T-helper 1 cell treated with Interleukin-12 subunit alpha and Interleukin-12 subunit beta and Interleukin-4 antibody, amounts not matched to agents 30 ng/mL and 1 ng/mL, for 36 hours (primary cell): ENCODE measurements around the gene VWA8. TPM values are rescaled to one million over a fixed set of nuclear protein-coding genes. Genes with fewer than 3 reads are reported as not detected.
"Not testable (repeated sequence)": the region's sequence is repeated elsewhere in the genome, so short reads cannot be mapped to it uniquely, and the experiment has no call there.

ENCODE experiments used
- intact Hi-C: fragments of 100-400 bp; cut with micrococcal nuclease; formaldehyde crosslinking; loops from one replicate; pipeline ENCODE4 v1.15.1; 2024
- total RNA-seq: library from RNA; stranded (reverse); gene quantifications from 2 replicates; pipeline ENCODE4 v1.2.3, GENCODE V29; 2022

Gene VWA8
- total RNA-seq, 1 donor from 2014 or later: 17.1 TPM

DNA sequence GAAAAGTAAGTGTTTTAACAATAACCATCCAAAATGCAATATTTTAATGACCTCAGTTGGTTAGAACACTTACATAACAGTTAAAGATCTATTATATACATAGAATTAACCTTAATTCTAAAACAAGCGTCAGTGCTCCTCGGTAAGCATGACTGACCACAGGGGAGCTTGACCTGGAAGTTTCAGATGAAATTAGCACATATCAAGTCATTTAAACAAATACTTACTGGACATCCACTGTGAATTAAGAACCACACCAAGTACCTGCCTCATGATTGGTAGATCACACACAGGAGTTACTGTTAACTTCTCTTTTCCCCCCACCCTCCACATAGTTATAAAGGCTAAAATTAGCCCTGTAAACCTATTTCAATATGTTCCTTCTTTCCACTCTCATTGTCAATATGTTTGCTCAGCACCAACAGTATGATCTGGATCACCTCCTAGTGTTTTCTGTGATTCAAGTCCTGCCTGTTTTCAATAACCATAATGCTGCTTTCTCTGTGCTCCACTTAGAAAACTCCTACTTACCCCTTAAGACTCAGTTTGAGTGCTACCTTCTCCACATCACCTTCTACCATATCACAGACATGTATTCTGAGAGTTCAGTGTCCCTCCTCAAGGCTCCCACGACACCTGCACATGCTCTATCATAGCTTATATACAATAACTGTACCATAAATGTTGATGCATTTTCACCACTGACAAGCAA lies 209.0 kb downstream of the VWA8 start:
- intact Hi-C loops: no loop called here

DNA sequence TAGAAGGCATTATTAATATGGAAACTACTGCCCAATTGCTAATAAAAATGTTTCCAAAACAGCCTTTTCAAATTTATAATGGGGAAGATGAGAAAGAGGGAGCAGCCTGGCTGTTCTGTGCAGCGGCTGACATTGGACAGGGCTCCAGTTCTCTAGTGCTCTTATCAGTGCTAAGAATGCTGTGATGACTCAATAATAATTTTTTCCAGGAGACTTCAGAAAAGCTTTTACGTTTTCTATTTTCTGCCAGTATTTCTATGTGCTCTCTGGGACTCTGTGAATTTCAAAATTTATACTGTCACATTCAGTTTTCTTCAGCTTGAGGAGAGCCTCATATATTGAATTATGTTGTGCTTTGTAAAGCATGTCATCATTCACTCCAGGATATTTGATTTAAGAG lies 209.6 kb downstream of the VWA8 start:
- intact Hi-C loops: no loop called here

DNA sequence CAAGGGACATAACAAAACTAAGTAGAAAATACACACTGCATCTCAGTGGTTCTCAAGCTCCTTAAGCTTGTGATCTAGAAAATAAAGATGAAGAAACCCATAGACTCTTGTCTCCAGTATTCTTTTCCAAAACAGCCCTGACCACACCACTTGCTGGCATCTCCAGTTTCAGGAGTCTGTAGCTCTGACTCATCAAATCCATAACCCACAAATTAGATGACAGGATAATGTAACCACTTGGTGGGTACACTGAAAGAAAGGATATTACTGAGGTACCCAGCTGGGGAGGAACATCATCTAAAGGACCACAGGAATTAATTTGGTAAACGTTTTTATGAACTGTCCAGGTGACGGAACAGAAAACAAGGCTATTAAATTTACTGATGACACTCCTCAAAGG lies 214.7 kb downstream of the VWA8 start:
- intact Hi-C loops: no loop called here

DNA sequence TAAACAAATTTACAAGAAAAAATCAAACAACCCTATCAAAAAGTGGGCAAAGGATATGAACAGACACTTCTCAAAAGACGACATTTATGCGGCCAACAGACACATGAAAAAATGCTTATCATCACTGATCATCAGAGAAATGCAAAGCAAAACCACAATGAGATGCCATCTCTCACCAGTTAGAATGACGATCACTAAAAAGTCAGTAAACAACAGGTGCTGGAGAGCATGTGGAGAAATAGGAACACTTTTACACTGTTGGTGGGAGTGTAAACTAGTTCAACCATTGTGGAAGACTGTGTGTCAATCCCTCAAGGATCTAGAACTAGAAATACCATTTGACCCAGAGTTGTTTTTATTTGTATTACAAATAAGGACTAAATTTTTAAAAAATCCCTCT lies 215.4 kb downstream of the VWA8 start:
- intact Hi-C loops: not testable (repeated sequence)

DNA sequence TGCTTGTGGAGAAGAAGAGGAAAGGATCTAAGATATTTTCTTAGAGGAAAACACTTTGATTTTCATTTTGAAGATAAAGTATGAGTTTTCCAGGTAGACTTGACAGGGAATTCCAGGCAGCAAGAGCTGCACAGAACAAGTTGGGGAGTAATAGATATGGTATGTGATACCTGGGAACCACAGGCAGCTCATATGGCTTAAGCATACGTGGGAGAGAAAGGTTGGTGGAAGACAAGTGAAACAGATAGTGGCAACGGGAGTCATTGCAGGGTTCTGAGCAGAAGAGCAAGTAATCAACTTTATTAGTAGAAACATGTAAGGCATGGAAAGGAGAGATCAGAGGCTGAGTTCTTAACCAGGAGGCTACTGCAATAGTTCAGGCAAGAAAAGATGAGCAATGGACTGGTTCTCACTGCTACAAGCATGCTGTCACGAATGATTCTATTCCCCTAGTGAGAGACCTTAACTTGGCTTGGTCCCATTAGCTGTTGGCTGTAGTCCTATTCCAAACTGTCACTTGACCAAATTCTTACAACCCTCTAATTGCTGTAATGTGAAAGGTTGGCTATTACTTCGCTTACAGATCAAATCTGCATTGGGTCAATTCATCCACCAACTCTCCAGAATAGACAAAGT lies 217.9 kb downstream of the VWA8 start:
- intact Hi-C loops: no loop called here

DNA sequence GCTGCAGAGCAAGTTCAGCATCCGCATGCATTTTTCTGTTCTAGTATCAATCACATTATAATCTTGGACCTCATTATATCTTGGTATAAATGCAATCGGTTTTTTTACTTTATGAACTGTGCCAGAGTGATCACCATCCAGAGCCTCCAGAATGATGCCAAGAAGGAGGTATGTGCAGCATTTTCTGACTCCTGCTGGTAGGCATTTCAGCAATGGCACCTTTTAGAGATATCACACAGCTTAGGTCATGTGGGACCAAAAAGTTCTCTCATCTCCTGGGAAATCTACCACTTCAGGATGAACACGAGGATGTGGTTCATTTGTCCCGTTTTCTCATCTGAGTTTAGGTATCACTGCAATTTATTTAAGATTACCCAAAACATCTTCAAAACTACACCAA lies 220.4 kb downstream of the VWA8 start:
- intact Hi-C loops: no loop called here

DNA sequence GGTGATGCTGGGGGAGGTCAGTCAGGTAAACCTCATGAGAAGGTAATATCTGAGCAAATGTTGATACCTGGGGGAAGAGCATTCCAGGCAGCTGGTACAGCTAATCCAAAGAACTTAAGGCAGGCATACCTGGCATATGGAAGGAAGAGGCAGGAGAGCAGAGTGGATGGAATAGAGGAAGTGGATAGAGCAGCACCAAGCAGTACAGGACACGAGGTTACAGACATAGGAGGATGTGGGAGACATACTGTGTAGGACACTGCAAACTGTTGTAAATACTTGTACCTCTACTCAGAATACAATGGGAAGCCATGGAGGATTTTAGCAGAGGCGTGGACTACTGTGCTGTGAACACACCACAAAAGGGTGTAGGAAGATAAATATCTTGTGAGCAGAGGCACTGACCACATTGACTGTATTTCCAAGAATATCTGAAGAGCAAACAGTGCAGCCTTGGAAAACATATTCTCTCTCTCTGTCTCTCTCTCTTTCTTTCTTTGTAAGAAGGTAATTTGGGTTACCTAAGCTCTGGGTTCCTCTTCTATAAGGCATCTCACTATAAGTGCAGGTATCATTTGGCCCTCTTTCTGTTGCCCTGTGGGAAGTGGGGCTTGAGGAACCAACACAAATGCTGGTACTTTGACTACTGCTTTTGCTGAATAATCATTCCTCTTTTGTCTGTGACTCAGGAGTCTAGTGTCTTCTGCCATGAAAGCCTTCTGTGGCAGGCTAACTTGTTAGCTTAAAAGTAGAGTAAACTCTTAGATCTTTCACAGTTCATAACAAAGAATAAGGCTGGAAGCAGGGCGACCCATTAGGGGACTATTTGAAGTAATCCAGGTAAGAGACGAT lies 238.0 kb downstream of the VWA8 start:
- intact Hi-C loops: no loop called here

DNA sequence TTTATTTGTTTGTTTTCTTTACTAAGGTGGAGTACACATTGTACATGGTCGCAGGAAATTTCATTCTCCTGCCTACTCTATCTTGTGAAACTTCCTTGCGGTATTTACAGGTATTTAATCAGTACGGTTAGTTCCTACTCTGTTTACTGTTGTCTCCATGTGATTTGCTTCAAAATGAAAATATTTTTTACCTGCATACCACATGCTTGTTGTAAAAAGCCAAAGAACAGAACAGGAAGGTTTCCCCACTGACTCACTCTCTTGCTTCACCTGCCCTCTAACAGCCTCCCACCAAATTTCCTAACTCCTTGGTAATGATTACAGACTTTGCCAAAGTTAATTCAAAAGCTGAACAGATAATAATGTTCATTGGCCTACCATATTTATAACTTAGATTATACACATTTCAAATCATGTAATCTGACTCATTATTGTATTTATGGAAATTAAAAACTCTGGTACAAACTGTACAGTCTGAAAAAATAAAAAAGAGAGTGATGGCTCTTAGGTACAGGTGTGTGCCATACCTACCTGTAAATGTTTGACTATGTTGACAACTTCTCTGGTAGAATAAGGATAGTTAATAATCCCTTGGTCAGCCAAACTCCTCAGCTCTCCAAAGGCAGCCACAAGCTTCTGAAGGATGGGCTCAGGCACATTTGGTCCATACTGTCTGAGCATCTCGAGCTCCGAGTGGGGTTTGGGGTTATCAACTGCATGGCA lies 239.9 kb downstream of the VWA8 start:
- intact Hi-C loops: no loop called here

DNA sequence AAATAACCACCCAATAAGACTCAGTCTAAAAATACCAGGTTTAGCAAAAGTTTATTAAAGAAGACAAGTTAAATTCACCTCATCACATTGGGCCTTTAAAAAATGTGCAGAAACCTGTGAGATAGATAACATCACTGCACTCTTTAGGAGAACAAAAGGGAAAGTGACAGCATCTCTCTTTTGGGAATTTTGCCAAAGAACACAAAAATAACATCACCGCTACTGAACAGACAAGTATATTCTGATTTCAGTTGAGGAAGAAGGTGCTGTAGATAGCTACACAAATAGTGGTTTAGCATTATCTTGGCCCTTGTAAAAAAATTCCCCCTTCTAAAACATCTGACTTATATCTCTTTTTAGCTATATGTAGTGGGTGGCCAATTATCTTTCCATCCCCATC lies 244.7 kb downstream of the VWA8 start:
- intact Hi-C loops: no loop called here

DNA sequence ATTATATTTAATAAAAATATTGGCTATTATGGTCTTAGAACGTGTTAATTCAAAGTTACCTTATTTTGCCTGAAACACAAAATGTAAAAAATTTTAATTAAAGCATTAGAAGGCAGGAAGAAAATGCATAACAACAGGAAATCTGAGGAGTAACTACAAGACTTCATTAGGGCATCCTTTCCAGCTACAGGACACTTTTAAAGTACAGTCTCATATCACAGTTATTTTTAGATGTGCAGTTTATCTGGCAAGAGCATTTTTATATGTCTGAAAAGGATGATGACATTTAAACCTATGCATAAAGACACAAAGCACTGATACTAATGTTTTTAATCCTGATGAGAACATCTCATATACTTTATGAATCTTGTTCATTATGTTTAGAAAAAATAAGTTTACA lies 247.5 kb downstream of the VWA8 start:
- intact Hi-C loops: no loop called here

DNA sequence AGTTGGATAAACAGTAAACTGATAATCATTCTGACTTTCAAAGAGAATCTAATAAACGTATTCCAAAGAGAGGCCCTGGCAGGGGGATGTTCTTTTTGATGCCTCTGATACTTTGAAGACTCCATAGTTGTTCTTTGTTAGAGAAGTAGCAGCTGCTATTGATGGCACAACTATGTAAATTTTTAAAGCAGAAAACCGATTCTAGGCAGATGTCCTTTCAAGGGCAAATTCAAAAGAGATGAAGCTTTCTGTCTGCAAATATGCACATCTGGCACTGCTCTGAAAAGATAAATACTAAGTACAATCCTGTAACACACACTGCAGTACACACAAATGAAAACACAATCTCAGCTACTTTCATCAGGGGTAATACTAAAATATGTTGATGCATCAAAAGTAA lies 250.1 kb downstream of the VWA8 start:
- intact Hi-C loops: no loop called here

DNA sequence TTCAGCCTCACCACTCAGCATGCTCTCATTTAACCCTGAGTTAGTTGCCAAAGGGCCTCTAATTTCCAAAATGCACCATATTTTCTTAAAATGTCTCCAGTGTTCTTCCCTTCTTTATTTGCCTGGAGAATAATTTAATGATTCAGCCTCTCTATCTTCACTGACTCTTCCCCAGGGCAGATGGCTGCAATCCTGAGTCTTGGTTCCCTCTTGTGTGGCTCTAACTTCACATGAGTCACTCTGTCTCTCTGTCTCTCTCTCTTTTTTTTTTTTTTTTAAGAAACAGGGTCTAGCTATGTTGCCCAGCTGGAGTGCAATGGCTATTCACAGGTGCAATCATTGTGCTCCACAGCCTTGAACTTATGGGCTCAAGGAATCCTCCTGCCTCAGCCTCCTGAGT lies 251.4 kb downstream of the VWA8 start:
- intact Hi-C loops: no loop called here

DNA sequence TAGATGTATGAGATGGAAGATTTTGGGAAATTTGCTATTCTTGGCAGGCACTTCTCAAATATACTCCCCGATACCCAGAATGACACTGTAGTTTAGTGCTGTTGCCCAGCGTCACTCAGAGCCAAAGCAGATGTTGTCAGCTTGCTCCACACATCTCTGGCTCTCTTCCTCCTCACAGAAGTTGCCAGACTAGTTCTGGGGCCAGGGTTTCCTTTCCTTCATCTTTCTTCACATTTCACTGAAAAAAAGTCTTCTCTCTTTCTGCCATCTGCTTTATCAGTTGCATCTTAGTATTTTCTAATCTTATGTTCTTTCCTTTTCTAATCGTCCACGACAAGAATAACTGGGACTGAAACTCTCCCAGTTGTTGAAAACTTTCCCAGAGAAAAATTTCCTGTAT lies 252.2 kb downstream of the VWA8 start:
- intact Hi-C loops: no loop called here

DNA sequence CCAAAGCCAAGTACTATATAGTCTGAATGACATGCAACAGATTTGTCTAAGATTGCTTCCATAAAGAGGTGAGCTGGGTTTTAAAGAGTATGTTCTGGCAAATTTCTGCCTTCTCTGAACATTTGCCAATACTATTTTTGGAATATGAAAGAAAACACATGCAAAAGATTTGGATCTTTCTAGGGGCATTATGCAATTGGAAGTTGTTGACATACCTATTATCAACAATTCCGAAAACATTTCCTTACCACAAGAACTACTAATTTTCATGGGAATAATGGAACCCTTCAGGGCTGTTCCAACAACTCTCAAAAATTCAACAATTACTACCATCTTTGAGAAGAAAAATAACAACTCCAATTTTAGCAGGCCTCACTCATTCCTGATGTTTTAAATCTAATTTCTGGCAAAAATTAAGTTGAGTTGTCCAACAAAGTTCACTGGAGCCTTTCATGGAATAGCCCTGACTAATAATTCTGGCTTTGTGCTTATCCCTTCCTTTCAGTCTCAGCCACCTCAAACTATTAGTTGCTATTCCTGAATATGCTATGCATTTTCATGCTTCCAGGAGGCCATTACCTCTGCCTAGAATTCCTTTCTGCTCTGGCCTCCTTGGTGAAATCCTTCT lies 253.6 kb downstream of the VWA8 start:
- intact Hi-C loops: no loop called here

DNA sequence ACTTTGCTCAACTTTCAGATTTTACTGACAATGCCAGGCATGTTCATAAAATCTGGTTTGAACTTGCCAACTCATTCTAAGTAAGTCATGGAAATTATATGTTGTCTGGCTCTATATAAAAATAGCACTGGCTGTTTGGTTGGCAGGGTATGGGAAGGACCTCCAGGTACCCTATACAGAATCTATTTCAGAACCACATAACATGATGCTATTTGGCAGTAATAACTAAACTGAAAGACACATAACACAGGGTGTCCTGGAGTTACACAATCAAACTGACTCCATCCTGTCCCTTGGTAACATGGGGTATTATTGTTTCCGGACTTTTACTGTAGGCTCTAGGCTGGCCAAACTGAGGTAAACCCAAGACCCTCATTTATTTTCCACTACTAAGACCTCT lies 254.8 kb downstream of the VWA8 start:
- intact Hi-C loops: no loop called here

DNA sequence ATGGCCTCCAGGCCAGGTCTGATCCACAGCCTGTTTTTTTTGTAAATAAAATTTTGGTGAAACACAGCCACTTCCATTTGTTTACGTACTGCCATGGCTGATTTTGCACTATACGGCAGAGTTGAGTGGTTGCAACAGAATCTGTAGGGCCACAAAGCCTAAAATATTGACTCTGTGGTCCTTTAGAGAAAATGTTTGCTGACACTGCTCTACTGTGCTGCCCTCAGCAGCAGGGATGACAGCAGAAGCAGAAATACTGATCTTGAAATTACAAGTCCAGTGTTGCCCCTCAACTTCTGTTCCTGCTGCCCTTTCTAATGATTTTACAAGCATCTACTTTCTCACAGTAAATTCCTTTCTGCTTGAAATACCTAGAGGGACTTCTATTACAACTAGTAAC lies 258.4 kb downstream of the VWA8 start:
- intact Hi-C loops: no loop called here

DNA sequence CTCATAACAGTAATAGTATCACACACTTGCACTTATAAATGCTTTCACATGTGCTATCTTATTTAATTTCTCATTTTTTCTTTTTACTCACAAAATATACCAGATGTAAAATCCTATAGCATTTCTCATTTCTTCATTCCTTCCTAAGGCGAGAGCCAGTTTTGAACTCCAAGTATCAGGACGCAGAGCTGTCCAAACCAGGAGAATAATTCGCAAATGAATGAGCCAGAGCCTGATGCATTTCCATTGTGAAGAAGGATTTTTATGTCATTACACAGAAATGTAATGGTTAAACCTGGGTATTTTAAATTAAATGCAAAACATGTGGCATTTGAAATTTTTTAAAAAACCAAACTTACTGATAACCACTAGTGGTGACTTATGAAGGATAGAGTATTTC lies 259.2 kb downstream of the VWA8 start:
- intact Hi-C loops: no loop called here

DNA sequence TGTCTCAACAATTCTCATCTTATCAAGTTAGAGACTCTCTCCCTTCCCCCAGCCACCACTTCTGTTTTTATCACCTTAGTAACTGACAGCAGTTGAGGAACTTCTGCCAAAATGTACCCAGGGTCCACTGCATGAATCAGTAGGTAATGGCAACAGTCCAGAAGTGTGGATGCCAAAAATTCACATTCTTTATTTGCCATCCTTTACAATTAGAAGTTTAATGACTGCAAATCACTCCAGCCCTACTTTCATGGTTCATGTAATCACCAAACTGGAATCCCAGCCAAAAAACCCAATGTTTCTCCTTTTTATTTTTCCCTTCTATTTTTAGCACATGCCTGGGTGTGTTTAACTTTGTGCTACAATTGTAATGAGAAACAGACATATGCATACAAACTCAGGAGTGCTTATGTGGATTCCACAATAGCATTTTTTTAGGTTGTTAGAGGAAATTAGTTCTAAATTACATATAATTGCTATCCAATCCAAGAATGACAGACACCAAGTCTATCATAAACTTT lies 260.1 kb downstream of the VWA8 start:
- intact Hi-C loops: no loop called here

DNA sequence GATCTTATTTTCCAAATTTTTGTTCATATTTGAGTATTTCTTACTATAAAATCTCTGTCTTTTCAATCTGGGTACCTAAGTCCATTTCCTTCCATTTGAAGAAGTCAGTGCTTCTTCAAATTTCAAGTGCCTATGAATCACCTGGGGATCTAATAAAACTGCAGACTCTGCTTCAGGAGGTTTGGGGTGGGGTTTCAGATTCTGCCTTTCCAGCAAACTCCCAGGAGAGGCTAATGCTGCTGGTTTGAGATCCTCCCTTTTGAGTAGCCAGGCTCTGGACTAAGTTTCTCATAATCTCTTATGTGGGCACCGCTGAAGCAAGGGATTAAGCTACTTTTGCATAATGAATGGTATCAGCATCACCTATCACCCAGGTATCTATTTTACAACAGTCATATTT lies 261.1 kb downstream of the VWA8 start:
- intact Hi-C loops: no loop called here

DNA sequence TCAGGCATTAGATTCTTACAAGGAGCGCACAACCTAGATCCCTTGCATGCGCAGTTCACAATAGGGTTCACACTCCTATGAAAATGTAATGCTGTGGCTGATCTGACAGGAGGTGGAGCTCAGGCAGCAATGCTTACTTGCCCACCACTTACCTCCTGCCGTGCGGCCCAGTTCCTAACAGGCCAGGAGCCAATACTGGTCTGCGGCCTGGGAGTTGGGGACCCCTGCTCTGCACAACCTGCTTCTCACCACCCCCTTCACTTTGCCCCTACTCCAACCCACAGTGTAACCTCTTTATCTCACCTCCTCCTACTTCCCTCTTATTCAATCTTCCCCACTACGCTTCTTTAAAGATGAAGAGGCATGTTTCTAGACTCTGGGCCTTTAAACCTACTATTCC lies 263.3 kb downstream of the VWA8 start:
- intact Hi-C loops: no loop called here
